Smooth muscle cell (in vitro differentiated cells): ENCODE results near the gene OLIG2. TPM values are rescaled to one million over a fixed set of nuclear protein-coding genes. Genes with fewer than 3 reads are reported as not detected.

Source experiments
- DNase-seq: peaks from one replicate; lab custom pipeline; 2025; ENCODE audit not compliant: unreplicated experiment; lab: John Stamatoyannopoulos, UW
- H2AFZ ChIP-seq: fragments of 200-600 bp; sonication (generic); 2 replicates; pipeline ENCODE4 v1.6.0; 2016; ENCODE audit warnings: antibody characterized with exemption, low read depth, mild to moderate bottlenecking
- H3F3A ChIP-seq: fragments of 200-600 bp; sonication (generic); 2 replicates; pipeline ENCODE4 v1.6.0; 2017; ENCODE audit warnings: antibody characterized with exemption, low read depth
- H3K27ac ChIP-seq: fragments of 200-600 bp; sonication (generic); 2 replicates; pipeline ENCODE4 v1.5.1; 2016; ENCODE audit warnings: low read depth, mild to moderate bottlenecking
- H3K27me3 ChIP-seq: fragments of 200-600 bp; sonication (generic); 2 replicates; pipeline ENCODE4 v1.6.1; 2016; ENCODE audit warnings: low read depth, mild to moderate bottlenecking
- H3K36me3 ChIP-seq: fragments of 200-600 bp; sonication (generic); 2 replicates; pipeline ENCODE4 v1.5.1; 2016; ENCODE audit warnings: low read depth
- H3K4me1 ChIP-seq: fragments of 200-600 bp; sonication (generic); 2 replicates; pipeline ENCODE4 v1.5.1; 2016; ENCODE audit warnings: low read depth
- H3K4me2 ChIP-seq: fragments of 200-600 bp; sonication (generic); 2 replicates; pipeline ENCODE4 v1.6.0; 2016; ENCODE audit warnings: mild to moderate bottlenecking
- H3K4me3 ChIP-seq: fragments of 200-600 bp; sonication (generic); 2 replicates; pipeline ENCODE4 v1.5.1; 2016; ENCODE audit warnings: mild to moderate bottlenecking
- H3K79me2 ChIP-seq: fragments of 200-600 bp; sonication (generic); 2 replicates; pipeline ENCODE4 v1.6.0; 2016; ENCODE audit warnings: low read depth, mild to moderate bottlenecking
- H3K9ac ChIP-seq: fragments of 200-600 bp; sonication (generic); 2 replicates; pipeline ENCODE4 v1.6.0; 2016; ENCODE audit warnings: low read depth
- H3K9me3 ChIP-seq: fragments of 200-600 bp; sonication (generic); replicated peaks from 2 replicates; pipeline ENCODE4 v1.5.1; 2016; ENCODE audit warnings: low read depth
- H4K20me1 ChIP-seq: fragments of 200-600 bp; sonication (generic); 2 replicates; pipeline ENCODE4 v1.6.0; 2016; ENCODE audit warnings: low read depth
- WGBS: methylation state at CpG from one replicate; pipeline ENCODE4 v1.1.7; 2016; ENCODE audit warnings: low lambda C conversion rate; 5-methylcytosine and 5-hydroxymethylcytosine counted together
- polyA plus RNA-seq: library from polyadenylated mRNA; unstranded; fragments of >200 nt; fragmentation: Nextera tagmentation; extraction: Ambion mirVana; gene quantifications from 2 replicates; pipeline ENCODE4 v1.2.1, GENCODE V29; 2016
- total RNA-seq: library from RNA; depleted of rRNA; stranded (reverse); fragments of >200 nt; gene quantifications from 2 replicates; pipeline ENCODE4 v1.2.3, GENCODE V29; 2014
- TF ChIP-seq, protein P1 (sequence below): fragments of 200-600 bp; sonication (generic); IDR thresholded peaks from 2 replicates; pipeline ENCODE4 v1.5.1; 2017; ENCODE audit warnings: borderline replicate concordance, mild to moderate bottlenecking, antibody characterized with exemption; ENCODE audit not compliant: insufficient read depth, poor library complexity, severe bottlenecking

OLIG2 gene
- total and polyA plus RNA-seq, 2 experiments from 2014 or later, result not detected

DNA sequence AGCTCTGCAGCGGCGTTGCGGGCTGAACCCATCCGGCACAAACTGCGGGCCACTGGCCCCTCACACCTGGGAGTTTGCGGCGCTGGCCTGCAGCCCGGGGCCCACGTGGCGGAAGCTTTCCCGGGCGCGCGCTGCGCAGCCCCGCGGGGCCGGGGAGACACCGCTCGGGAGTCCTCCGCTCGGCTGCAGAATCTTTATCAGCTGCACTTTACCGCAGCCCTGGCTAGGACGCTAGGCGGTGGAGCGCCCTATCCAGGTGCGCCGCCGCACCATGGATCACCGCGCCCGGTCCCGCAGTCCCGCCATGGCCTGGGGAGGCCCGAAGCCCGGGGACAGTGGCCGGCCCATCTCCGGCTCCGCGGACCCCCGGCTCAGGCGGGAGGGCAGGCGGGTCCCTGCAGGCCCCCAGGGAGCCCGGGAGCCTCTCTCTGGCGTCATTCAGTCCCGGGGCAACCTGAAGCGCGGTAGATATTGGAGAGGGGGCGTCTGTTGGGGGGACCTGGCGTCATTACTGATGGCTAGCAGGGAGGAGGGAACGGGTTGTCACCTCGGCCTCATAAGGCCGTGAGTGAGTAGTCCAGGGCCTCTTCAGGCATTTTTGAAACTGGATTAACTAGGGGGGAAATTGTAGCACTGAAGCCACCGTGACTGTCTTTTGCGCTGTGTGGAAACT is 5.7 kb upstream of the OLIG2 start:
- Histone ChIP-seq H3K4me1 (peaks cover 27% of the 10 kb centered on the region), H3K9me3 (no peaks in the 10 kb centered on the region), H3K79me2 (no peaks in the 10 kb centered on the region), H3K9ac (no peak overlapping the region), H2AFZ (no peak overlapping the region), H3K27me3 (peaks cover 100% of the 10 kb centered on the region), H3F3A (no peaks in the 10 kb centered on the region), H3K4me3 (peak overlapping the region; percentile 29), H3K27ac (no peak overlapping the region), H3K4me2 (peak overlapping the region; percentile 78), H4K20me1 (no peaks in the 10 kb centered on the region), H3K36me3 (no peaks in the 10 kb centered on the region)
- TF ChIP-seq, protein P1, sequence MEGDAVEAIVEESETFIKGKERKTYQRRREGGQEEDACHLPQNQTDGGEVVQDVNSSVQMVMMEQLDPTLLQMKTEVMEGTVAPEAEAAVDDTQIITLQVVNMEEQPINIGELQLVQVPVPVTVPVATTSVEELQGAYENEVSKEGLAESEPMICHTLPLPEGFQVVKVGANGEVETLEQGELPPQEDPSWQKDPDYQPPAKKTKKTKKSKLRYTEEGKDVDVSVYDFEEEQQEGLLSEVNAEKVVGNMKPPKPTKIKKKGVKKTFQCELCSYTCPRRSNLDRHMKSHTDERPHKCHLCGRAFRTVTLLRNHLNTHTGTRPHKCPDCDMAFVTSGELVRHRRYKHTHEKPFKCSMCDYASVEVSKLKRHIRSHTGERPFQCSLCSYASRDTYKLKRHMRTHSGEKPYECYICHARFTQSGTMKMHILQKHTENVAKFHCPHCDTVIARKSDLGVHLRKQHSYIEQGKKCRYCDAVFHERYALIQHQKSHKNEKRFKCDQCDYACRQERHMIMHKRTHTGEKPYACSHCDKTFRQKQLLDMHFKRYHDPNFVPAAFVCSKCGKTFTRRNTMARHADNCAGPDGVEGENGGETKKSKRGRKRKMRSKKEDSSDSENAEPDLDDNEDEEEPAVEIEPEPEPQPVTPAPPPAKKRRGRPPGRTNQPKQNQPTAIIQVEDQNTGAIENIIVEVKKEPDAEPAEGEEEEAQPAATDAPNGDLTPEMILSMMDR, result no peak
- DNase-seq, result no peak
- 5% methylated on average over 55 of the region's 55 CpGs for WGBS

DNA sequence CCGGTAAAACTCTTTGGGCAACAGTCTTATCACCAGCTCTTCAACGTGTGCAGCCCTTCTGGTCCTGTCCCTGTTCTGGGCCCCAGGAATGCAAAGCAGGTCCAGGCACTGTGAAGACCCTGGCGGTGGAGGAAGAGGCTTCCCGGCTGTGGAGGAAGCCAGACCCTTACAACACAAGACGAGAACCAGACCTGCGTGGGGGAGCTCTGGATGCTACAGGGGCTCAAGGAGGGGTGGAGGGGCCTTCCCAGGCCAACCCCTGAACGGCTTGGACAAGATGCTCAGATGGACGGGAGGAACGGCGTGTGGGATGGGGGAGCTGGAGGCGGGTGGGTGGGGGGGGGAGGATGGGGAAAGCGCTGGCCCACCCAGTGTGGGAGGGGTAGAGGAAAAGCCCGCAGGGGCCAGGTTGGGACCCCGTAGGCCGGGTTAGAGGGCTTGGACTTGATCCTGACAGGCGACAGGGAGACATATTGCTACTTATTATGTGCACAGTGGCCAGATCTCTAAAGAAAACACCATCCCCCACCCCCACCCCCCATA is 5.1 kb upstream of the OLIG2 start:
- no peak for DNase-seq
- 20% methylated on average over 6 of the region's 16 CpGs for WGBS
- Histone ChIP-seq H3K9me3 (no peaks in the 10 kb centered on the region), H3K4me3 (no peak overlapping the region), H3K9ac (no peak overlapping the region), H3K4me2 (no peak overlapping the region), H3K4me1 (peaks cover 27% of the 10 kb centered on the region), H3K36me3 (no peaks in the 10 kb centered on the region), H3F3A (no peaks in the 10 kb centered on the region), H3K27ac (no peak overlapping the region), H2AFZ (no peak overlapping the region), H3K27me3 (peaks cover 100% of the 10 kb centered on the region), H3K79me2 (no peaks in the 10 kb centered on the region), H4K20me1 (no peaks in the 10 kb centered on the region)
- TF ChIP-seq, protein P1, result no peak

DNA sequence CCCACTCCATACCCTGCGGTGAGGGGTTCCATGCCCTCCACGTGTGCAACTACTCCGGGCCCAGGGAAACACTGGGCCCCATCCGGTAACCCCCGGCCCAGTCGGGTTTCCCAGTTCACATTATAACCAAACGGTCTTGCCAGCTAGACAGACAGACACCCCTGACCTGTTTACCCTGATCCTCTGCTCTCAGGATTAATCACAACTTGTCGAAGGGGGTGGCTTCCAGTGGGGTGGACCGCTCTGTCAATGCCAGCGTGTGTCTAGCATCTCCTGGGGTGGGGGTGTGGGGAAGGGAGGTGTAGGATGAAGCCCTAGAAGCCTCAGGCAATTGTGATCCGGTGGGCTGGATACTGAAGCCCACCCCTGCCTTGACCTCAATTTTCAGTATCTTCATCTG is 4.6 kb upstream of the OLIG2 start:
- TF ChIP-seq, protein P1, result no peak
- Histone ChIP-seq H3K4me1 (peaks cover 27% of the 10 kb centered on the region), H3K36me3 (no peaks in the 10 kb centered on the region), H3K27ac (no peak overlapping the region), H3K9ac (no peak overlapping the region), H3K9me3 (no peaks in the 10 kb centered on the region), H3K4me2 (no peak overlapping the region), H3K4me3 (no peak overlapping the region), H4K20me1 (no peaks in the 10 kb centered on the region), H3K27me3 (peaks cover 100% of the 10 kb centered on the region), H3K79me2 (no peaks in the 10 kb centered on the region), H2AFZ (no peak overlapping the region), H3F3A (no peaks in the 10 kb centered on the region)
- no peak for DNase-seq
- WGBS, result 77% methylated on average over 11 of the region's 11 CpGs

DNA sequence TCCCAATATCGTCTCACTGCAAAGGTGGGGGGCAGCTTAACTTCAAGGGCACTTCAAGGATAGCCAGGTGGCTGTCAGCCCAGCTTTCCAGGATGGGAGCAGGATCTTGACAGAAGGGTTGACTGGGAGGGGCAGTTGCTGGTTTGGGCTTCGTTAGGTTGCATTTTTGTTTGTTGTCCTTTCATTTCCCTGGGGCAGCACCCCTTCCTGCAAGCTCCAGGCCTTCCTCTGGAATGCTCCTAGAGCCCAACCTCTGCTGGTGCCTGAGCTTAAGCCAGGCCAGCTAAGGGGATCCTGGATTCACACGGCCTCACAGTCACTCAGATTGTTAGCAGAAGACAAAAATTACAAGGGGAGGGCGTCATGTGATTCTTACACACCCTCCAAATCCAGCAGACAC is 4.1 kb upstream of the OLIG2 start:
- WGBS, result 48% methylated on average over 4 of the region's 4 CpGs
- no peak overlapping the region for H3K27ac ChIP-seq
- no peaks in the 10 kb centered on the region for H3K9me3 ChIP-seq
- H3K79me2 ChIP-seq, result no peaks in the 10 kb centered on the region
- H3K4me3 ChIP-seq, result no peak overlapping the region
- H3K4me1 ChIP-seq, result peaks cover 27% of the 10 kb centered on the region
- no peak overlapping the region for H3K9ac ChIP-seq
- DNase-seq, result no peak
- peaks cover 100% of the 10 kb centered on the region for H3K27me3 ChIP-seq
- no peaks in the 10 kb centered on the region for H3F3A ChIP-seq
- H3K4me2 ChIP-seq, result no peak overlapping the region
- H2AFZ ChIP-seq, result no peak overlapping the region
- no peaks in the 10 kb centered on the region for H3K36me3 ChIP-seq
- TF ChIP-seq, protein P1, result no peak
- H4K20me1 ChIP-seq, result no peaks in the 10 kb centered on the region
